HG03439 (cell line): ENCODE results near the gene IDI1.
A peak's percentile ranks its signal among the peaks of the same experiment; 100 is the strongest.
"Not testable (repeated sequence)": the region's sequence is repeated elsewhere in the genome, so short reads cannot be mapped to it uniquely, and the experiment has no call there.

Source experiments
- ATAC-seq: cut with Tn5 transposase; IDR thresholded peaks from one replicate; pipeline ENCODE4 v1.9.1; 2021; ENCODE audit warnings: mild to moderate bottlenecking, moderate library complexity; ENCODE audit not compliant: unreplicated experiment

Gene IDI1

DNA sequence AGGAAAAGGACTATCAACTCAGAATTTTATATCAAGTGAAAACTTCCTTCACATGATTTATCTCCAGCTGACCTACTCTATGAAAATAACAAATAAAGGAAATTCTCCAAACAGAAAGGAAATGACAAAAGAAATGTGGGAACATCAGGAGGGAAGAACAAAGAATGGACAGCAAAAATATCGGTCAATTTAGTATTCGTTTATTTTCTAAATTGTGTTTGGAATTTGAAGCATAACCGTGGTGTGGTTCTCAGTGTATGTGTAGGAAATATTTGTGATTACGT is 16.0 kb upstream of the IDI1 start:
- ATAC-seq = no peak

DNA sequence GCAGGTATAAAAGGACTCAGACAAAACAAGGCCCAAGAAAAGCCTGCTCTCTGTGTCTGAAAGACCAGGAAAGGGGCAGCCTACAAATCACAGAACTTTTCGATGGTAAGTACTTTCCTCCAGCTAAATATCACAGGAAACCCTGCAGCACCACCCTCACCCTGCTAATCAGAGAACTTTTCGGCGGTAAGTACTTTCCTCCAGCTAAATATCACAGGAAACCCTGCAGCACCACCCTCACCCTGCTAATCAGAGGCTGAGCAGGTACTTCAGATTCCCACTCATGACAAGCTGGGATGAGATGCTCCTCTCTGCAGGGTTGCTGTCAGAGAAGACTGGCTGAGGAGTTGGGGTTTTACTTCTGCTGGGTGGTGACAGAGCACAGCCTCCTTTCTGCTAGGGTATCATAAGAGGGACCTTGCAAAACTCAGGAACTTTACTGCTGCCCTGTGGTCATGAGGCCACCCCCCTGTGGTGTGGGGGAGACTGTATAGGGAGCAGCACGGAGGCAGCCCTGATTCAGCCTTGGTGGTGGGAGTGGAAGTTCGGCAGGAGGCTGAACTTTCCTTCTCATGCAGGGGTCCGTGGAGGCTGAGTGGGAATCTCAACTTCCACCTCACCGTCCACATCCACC is 14.4 kb upstream of the IDI1 start:
- no peak for ATAC-seq

DNA sequence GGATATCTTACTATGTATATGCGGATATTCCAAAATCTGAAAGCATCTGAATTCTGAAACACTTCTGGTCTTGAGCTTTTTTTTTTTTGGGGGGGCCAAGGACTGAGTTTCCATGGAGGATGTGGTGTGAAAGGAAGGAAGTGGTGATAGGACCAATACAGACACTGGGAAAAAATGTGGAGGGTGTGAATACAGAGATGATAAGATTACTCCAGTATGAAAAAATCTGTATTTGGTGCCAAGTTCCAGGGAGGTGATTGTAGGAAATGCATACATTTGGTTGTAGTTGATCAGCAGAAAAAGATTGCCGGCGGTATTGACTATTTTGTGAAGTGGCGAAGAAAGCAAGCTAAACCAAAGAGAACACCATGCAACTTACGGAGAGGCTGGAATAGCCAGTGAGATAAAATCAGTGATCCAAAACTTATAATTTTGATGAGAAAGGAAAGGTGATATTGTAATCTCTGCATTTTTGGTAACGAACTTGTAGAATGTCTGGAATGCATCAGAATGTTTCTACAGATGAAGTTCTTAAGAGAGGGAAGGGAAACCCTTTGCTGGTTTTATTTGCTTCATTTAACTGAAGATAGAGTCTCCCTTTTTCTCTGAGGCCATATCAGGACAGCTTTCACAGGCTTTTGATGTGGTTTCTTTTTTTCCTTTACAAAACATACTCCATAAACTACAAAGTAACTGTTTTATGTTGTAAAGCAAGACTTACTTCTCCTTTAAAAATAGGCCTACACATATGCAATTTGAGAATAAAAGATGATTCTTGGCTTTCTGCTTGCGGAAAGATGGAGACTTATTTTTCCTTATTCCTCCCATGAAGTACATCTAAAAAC is 13.2 kb upstream of the IDI1 start:
- ATAC-seq = no peak

DNA sequence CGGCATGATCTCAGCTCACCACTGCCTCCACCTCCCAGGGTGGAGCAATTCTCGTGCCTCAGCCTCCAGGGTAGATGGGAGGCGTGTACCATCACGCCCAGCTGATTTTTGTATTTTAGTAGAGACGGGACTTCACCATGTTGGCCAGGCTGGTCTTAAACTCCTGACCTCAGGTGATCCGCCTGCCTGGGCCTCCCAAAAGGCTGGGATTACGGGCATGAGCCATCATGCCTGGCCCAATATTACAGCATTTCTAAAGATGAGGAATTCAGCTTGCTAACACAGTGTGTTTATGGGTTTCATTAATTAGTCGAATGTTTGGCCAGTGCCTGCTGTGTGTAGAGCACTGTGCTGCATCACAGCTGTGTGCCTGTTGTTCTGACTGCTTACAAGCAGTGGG is 11.0 kb upstream of the IDI1 start:
- no peak for ATAC-seq

DNA sequence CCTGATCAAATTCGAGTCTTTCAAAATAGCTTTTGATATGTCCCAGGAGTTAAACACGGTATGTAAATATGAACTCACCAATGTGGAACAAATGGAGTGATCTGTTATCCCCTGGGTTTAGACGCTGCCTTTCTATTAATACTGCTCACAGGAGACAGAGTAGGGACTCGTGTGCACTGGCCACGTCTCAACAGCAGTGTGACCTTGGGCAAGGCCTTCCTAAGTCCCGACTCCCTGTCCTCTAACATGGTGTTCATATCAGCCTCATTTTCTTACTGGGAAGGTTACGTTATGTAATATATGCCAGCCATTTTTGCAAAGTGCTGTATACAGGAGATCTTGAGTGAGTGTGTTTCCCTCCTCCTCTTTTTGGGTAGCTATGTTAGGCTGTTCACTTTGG is 9.1 kb upstream of the IDI1 start:
- no peak for ATAC-seq

DNA sequence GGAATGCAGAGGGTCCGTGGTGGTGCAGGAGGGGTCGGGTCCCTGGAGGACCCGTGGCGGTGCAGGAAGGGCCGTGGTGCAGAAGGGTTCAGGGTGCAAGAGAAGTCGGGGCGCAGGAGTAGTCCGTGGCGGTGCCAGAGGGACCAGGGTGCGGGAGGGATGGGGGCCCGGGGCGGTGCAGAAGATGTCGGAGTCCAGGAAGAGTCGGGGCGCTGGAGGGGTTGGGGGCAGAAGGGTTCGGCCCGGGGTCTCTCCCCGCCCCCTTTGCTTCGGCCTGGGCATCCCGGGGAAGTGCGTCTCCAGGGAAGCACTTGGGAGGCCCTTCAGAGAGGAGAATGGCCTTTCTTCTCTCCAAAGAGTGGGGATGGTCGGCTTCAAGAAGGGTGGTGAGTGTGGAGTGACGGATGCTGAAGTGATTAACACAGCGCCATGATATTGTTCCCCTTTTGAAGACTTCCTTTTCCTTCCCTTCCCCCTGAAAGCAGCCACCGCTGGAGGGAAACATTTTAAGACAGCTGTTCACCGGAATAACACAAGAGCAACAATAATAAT is 8.3 kb upstream of the IDI1 start:
- no peak for ATAC-seq

DNA sequence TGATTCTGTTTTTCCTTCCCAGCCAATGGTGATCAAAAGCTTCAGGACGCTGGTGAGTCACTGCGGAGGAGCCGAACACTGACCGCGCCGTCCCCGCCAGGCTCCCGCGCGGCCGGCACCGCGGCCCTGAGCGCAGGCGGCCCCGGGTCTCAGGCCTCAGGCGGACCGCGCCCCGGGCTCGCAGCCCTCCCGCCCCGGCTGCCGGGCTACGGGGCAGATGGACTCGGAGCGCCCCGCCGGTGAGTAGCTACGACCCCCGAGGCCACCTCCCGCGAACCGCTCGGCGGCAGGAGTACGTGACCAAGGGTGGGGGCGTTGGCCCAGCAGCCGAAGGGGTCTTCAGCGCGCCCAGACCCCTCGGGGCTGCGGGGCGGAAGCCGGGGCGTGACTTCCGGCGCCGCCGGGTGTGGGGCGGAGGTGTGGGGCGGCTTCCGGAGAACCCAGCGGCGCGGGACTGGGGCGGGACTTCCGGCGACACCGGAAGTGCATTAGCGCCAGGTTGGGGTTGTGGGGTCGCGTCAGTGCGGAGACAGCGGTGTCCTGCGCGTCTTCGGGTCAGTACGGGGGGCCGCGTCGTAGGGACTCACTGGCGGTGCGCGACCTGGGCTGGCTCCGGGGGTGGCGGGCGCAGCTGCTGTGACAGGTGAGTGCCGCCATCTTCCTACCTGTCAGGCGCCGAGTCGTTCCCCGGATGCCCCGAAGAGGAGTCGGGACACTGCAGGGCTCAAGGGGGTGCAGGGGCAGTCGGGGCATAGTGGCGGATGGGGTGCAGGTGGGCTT is 7.6 kb upstream of the IDI1 start, which contains the start of gene WDR37:
Gene WDR37, plus strand, starts transcription at position 60 of the 780 bp plus-strand sequence. CDS start 15,771 bp downstream, outside the sequence.
- ATAC-seq = peak; percentile 85

DNA sequence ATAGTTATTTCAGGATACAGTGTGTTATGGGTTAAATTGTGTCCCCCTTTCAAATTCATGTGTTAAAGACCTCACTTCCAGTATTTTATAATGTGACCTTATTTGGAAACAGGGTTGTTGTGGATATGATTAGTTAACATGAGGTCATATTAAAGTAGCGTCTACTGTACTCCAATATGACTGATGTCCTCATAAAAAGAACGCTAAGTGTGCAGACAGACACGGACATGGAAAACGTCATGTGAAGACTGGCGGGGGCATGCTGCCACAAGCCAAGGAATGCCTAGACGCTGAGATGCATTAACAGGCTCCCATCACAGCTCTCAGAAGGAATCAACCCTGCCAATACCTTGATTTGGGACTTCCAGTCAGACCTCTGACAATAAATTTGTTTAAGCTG is 5.8 kb upstream of the IDI1 start:
- no peak for ATAC-seq

DNA sequence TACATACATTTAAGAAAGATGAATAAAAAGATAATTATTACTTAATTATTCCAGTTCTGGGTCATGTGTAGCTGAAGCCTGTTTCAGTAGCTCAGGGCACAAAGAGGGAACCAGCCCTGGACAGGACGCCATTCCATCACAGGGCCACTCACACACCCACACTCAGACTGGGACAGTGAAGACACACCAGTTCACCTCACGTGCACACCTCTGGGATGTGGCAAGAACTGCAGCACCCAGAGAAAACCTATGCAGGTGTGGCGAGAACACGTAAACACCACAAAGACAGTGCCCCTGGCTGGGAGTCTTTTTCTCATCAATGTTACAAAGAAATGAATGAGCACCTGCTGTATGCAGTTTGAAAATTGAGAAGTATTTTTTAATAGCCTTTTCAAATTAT is 1.6 kb upstream of the IDI1 start:
- no peak for ATAC-seq

DNA sequence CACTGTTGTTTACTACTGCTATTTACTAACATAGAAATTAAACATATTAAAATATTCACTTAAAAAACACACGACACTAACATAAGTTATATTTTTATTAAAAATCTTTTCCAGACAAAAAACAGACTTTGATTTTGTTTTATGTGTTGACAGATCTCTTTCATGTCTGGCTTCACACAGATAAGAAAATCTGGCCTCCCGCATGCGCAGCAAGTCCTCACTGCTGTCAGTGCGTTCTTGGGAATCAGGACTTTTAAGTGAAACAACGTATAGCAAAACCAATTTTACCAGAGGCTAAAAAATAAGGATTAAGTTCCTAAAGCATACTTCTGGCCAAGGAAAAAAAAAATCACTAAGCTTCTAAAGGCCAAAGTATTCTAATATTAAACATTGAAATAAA is 1.2 kb upstream of the IDI1 start:
- ATAC-seq = no peak

DNA sequence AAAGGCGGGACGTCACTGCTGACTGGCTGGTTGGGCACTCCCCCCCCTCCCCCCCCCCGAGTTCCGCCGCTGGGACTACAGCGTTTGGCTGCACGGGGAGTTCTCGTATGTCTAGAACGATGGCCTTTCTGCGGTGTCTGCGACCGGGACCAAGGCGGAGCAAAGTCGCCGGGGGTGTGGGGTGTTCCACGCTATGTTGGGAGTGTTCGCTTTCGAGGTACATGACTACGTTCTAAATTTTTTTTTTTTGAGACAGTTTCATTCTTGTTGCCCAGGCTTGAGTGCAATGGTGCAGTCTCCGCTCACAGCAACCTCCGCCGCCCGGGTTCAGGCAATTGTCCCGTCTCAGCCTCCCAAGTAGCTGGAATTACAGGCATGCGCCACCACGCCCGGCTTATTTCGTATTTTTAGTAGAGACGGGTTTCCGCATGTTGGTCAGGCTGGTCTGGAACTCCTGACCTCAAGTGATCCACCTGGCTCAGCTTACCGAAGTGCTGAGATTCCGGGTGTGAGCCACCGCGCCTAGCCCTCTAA is 573 bp upstream of the IDI1 start:
- ATAC-seq = no peak

DNA sequence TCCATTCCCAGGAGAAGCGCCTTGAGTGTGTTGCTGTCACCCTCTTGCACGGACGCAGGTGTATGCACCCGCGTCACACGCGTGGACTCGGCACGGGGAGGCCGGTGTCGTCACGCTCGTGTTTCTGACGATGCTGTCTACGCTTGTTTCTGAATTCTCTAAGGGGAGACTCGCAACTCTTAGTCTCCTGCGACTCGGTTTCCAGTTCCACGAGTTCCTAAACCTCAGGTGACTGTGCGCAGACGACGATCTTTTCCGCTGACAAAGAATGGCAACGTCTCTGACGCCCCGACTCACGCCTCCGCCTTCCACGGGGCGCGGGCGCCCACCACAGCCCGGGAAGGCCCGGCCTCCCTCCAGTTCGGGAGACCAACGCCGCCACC is 579 bp downstream of the IDI1 start:
- peak; percentile 15 for ATAC-seq

DNA sequence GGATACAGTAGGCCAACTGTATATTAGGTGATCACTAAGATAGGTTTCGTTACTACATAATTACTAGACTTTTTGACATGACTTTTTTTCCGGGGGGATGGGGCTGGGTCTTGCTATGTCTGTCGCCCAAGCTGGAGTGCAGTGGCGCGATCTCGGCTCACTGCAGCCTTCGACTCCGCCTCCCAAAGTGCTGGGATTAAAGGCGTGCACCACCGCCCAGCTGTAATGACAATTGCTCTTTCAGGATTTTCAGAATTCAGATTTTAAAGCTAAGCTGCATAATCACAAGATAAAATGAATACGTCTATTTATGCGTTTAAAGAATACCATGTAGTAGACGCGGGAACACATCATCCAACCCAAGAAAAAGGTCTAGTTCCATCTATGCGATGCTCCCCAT is 982 bp downstream of the IDI1 start:
- ATAC-seq = no peak

DNA sequence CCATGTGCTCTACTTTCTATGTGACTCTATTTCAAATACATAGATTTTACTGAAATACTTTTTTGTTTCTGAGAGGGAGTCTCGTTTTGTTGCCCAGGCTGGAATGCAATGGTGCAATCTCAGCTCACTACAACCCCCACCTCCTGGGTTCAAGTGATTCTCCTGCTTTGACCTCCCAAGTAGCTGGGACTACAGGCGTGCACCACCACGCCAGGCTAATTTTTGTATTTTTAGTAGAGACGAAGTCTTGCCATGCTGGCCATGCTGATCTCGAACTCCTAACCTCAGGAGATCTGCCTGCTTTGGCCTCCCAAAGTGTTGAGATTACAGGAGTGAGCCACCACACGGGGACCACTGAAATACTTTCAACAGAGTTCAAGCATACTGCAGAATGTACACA is 3.5 kb downstream of the IDI1 start:
- ATAC-seq = no peak

DNA sequence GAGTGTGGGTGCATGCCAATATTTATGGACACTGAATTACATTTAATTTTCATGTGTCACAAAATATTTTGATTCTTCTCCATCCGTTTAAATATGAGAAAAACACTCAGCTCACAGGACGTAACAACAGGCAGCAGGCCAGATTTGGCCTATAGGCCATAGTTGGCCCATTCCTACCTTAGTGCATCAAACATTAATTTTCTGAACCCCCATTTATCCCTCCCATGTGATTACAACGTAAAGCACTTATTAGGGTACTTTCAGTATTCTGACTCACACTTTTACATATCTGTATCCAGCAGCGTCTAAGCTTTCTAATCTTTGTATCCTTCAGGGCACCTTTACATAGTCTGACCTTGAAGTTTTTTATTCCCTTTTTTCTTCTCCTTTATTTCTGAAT is 4.0 kb downstream of the IDI1 start:
- no peak for ATAC-seq

DNA sequence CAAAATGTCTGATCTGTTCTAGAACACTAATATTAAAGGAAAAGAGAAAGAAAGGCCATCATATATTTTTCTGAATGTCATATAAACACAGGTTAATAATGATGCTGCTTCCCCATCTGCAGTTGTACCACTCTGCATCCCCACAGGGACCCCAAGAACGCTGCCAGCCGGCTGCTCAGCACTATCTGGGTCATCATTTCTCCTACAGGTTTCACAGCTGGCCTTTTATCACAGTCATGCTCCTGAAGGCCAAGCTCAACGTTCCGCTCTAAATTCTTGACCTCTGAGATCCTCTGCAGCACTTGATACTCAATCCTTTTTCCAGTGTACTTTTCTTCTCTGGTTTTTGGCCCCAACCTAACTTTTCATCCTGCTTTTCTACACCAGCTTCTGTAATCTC is 4.8 kb downstream of the IDI1 start:
- ATAC-seq = no peak

DNA sequence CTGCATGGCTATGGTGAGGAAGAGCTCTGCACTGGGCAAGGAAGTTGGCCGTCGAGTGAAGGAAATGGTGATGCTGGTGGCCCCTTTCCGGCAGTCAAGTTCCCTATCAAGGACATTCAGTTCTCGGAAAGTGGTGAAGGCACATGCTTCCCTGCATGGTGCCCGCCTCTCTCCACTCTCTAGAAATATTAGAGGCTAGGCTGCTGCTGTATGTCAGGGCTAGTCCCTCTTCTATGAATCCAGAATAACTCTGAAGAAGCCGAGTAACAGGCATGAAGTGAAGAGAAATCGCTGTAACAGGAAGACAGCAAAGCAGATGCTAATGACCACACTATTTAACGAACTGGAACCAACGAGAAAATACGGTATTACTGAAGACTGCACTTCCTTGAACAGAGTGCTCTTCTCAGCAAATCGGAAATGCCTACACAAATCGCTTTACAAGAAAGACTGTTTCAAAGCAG is 5.4 kb downstream of the IDI1 start:
- peak; percentile 46 for ATAC-seq

DNA sequence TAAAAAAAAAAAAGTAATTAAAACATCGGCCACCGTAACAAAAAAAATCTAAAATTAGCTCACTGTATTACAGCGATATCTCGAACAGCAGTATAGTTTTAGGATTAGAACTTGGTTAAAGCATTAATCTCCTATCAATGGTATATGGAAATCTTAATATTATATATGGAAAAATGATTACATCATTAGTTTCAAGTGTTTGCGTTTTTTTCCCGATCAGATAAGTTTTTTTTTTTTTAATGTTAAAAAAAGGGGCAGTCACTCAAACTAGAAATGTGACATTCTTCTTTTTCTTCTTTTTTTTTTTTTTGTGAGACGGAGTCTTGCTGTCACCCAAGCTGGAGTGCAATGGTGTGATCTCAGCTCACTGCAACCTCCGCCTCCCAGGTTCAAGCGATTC is 7.4 kb downstream of the IDI1 start:
- no peak for ATAC-seq

DNA sequence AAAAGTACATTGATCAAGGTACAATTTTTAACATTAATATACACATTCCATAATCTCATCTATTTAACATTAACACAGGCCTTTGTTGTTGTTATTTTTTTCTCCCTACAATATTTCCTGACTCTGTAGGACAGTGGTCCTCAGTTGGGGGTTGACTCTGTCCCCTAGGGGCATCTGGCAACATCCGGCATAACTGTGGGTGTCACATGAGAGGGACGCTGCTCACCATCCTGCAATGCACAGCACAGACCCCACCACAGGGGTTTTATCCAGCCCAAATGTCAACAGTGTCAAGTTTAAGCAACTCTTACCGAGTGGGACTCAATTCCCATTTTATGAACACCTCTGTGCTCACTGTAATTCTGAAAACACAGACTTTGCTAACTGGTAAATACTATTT is 8.8 kb downstream of the IDI1 start:
- ATAC-seq = no peak

DNA sequence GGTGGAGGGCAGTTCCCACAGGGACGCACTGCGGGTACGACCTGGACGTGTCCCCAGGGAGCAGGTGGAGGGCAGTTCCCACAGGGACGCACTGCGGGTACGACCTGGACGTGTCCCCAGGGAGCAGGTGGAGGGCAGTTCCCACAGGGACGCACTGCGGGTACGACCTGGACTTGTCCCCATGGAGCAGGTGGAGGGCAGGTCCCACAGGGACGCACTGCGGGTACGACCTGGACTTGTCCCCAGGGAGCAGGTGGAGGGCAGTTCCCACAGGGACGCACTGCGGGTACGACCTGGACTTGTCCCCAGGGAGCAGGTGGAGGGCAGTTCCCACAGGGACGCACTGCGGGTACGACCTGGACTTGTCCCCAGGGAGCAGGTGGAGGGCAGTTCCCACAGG is 10.2 kb downstream of the IDI1 start:
- ATAC-seq = not testable (repeated sequence)

DNA sequence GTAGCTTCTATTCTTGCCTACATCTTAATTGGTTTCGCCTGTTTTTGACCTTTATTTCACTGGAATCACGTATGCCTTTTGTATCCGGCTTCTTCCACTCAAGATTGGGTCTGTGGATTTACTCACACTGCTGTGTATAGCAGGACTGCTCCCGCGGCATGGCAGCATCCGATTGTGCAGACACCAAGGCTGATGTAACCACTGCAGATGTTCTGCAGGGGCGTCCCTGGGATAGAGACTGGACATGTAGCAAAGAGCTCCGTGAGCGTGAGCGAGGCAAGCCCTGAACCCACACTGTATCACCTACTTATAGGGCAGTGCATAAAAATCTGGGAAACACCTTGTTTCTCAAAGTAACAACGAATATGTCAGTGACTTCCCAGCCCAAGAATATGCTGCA is 11.8 kb downstream of the IDI1 start:
- ATAC-seq = no peak
